T-helper 1 cell (primary cell): ENCODE measurements around the gene RAB44.

Source experiments
- DNase-seq, 5 donors: peaks; one replicate each; pipeline ENCODE4 v3.0.0-alpha.2; 2012 to 2020

The RAB44 gene

DNA sequence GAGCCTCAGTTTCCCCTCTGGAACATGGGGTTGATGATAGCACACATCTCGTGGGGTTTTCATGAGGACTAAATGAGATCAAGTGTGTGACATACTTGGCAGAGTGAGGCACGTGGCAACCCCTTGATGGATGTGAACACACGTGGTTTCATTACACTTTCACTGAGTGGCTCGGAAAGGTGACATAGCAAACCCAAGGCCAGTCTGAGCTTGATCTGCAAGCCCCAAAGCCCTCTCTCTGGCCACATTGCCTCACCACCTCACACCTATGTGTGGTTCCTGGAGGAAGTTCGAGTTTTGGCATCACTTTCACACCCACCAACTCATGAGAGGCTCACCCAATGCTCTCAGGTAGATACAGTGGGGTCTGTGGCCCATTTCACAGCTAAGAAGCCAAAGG lies 81.6 kb downstream of the RAB44 start:
- DNase-seq: no peak

DNA sequence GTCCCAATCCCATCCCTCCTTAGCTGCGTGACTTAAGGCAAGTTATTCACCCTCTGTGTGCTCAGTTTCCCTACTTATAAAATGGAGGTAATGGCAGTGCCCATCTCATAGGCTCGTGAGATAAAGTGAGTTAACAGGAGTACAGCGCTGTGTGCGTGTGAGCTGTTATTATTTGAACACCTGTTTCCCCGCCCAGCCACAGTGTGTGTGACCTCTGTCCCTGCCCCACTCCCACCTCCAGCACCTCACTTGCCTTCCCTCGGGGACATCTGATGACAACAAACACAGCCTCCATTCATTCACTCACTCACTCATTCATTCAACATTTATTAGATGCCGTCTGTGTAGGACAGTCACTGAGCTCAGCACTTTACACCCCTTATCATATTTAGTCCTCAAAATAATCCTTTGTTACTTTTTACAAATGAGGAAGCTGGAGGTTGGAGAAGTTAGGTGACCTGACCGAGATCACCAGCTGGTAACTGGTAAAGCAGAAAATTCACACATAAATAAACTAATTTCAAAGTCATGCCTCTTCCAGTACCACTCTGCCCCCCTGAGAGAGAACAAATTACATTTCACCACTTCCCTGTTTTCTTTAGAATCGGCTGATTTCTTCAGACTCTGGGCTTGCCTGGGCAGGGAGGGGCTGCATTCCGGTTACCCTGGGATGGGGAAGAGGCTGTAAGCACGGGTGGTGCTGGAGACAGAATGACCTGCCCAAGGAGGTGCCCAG lies 83.0 kb downstream of the RAB44 start:
- DNase-seq: no peak

DNA sequence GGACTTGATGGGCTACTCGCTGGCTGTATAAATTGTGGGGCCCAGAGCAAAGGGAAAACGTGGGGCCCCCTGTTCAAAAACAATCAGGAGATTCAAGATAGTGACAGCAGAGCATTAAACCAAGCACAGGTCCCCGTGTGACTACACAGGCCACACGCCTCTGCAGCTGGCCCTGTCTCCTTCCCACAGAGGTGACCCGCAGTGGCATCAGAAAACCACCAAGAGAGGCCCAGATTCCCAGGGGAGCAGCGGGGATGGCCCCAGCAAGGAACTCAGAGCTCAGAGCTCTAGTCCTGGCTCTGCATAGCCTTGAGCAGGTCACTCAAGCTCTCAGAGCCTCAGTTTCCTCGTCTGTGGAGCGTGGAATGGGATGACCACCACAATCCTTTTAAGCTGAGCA lies 84.0 kb downstream of the RAB44 start:
- DNase-seq: no peak
